Measurements from ENCODE around the gene ZSWIM7.
A peak's percentile ranks its signal among the peaks of the same experiment; 100 is the strongest.

ZSWIM7 gene

DNA sequence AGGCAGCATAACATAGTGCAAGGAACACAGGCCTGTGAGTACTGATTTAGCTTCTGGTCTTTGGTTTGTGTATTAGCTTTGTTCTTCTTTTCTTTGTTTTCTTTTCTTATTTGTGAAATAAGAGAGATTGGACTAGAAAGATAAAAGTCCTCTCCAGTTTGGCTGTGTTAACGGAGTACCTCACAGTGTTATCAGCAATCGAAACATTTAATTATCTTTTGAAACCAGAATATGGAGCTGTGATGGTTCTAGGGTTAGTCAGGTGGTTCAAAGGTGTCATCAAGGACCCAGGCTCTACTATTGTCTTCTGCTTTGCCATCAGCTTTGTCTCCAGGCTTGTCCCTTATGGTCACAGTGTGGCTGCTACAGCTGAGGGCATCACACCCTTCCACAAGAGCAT, 29.0 kb downstream of the ZSWIM7 start:
- DNase-seq (ENCODE audit: low read depth) = no peak
- Histone ChIP-seq H3K36me3 (ENCODE audit: control insufficient read depth, insufficient read depth, low read length, severe bottlenecking) (peaks cover 6% of the 10 kb centered on the region), H3K4me1 (ENCODE audit: control insufficient read depth, insufficient read depth, low read length) (peaks cover 10% of the 10 kb centered on the region), H3K27me3 (replicated peaks; ENCODE audit: control insufficient read depth, insufficient read depth, low read length) (no peaks in the 10 kb centered on the region), H3K9ac (ENCODE audit: low read length) (no peak overlapping the region), H3K4me3 (ENCODE audit: low read length) (no peak overlapping the region), H3K9me3 (ENCODE audit: control insufficient read depth, low read length) (no peaks in the 10 kb centered on the region)

DNA sequence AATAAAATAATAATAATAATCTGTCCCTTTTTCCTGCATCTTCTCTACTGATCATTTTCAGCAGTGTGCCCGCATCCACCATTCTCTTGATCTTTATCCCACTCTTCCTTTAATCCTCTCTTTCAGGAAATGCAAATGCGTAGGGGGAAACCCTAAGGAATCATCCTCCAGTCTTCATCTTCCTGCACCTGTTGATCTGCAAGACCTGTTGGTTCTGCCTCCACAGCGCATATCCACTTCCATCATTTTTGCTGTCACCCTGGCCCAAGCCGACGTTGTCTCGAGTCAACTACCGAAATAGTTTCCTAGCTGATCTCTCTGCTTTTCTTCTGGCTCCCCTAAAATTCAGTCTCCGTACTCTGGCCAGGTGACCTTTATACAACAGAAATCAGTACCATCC, 30.0 kb downstream of the ZSWIM7 start:
- H3K4me1 ChIP-seq (ENCODE audit: control insufficient read depth, insufficient read depth, low read length) = peaks cover 10% of the 10 kb centered on the region
- peaks cover under 1% of the 10 kb centered on the region for H3K36me3 ChIP-seq (ENCODE audit: control insufficient read depth, insufficient read depth, low read length, severe bottlenecking)
- no peaks in the 10 kb centered on the region for H3K9me3 ChIP-seq (ENCODE audit: control insufficient read depth, low read length)
- no peak for DNase-seq (ENCODE audit: low read depth)
- H3K4me3 ChIP-seq (ENCODE audit: low read length) = no peak overlapping the region
- H3K9ac ChIP-seq (ENCODE audit: low read length) = no peak overlapping the region
- H3K27me3 ChIP-seq (replicated peaks; ENCODE audit: control insufficient read depth, insufficient read depth, low read length) = no peaks in the 10 kb centered on the region

DNA sequence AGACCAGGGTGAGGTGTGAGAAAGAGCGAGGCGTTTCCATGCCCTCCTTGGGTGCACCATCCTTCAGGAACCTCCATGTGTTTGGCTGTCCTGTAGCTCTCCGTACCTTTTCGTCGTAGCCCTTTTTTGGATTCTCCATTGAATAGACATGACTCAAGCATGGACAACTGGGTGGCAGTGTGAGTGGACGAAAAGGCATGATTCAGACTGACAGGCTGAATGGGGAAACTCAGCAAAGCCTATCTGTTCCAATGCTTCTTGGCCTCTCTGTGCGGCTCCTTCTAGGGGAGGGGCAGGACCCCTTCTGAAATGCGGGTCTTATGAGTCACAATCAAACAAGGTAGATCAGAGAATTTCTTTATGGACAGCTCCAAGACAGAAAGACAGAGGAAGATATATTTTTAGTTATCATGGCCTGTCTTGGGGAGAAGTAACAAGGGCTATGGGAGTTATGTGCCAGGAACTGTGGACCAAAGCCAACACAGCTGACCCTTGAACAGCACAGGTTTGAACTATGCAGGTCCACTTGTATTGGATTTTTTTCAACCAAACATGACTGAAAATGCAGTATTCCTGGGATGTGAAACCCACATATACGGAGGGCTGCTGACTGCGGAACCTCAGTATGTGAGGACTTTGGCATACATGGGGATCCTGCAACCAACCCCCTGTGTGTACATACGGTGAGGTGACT, 31.7 kb downstream of the ZSWIM7 start:
- Histone ChIP-seq H3K9ac (ENCODE audit: low read length) (no peak overlapping the region), H3K4me1 (ENCODE audit: control insufficient read depth, insufficient read depth, low read length) (peaks cover 10% of the 10 kb centered on the region), H3K4me3 (ENCODE audit: low read length) (no peak overlapping the region), H3K36me3 (ENCODE audit: control insufficient read depth, insufficient read depth, low read length, severe bottlenecking) (no peaks in the 10 kb centered on the region), H3K9me3 (ENCODE audit: control insufficient read depth, low read length) (no peaks in the 10 kb centered on the region), H3K27me3 (replicated peaks; ENCODE audit: control insufficient read depth, insufficient read depth, low read length) (no peaks in the 10 kb centered on the region)
- no peak for DNase-seq (ENCODE audit: low read depth)

- DNase-seq (ENCODE audit: low read depth) = no peak
- Histone ChIP-seq H3K4me1 (ENCODE audit: control insufficient read depth, insufficient read depth, low read length) (peaks cover 9% of the 10 kb centered on the region), H3K36me3 (ENCODE audit: control insufficient read depth, insufficient read depth, low read length, severe bottlenecking) (no peaks in the 10 kb centered on the region), H3K27me3 (replicated peaks; ENCODE audit: control insufficient read depth, insufficient read depth, low read length) (no peaks in the 10 kb centered on the region), H3K4me3 (ENCODE audit: low read length) (no peak overlapping the region), H3K9me3 (ENCODE audit: control insufficient read depth, low read length) (no peaks in the 10 kb centered on the region), H3K9ac (ENCODE audit: low read length) (no peak overlapping the region)
Measured at GRCh38 chr17:15966879-15967248, 32.6 kb downstream of the ZSWIM7 start.

DNA sequence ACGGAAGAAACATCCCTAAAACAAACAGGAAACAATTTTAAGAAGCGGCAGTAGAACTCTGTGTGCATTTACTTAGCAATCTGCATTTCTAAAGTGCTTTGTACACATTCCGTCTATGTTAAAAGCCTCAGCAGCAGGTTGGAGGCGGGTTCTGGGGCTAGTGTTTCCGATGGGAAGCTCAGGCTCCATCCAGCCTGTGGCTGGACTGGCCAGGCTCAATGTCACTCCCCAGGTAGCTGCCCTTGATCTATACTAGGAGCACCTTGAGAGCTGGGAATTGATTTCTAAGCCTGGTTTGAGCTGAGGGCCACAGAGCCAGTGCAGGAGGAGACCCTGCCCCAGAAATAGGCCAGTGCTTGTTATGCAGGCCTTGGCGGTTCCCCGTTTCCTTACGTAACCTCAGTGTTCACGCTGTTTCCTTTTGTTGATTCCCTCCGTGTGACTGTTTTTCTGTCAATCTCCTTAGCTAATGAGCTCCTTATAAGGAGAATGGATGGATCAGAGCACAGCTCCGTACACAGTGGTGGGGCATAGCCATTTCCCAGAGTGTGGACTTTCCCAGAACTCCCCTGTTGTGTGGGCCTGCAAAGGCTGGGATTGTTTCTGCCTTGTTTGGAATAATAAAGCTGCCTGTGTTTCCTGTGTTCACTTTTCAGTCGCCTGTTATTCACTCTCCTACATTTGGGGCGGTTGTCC, 33.2 kb downstream of the ZSWIM7 start:
- Histone ChIP-seq H3K4me1 (ENCODE audit: control insufficient read depth, insufficient read depth, low read length) (peaks cover 9% of the 10 kb centered on the region), H3K36me3 (ENCODE audit: control insufficient read depth, insufficient read depth, low read length, severe bottlenecking) (no peaks in the 10 kb centered on the region), H3K4me3 (ENCODE audit: low read length) (no peak overlapping the region), H3K9ac (ENCODE audit: low read length) (no peak overlapping the region), H3K27me3 (replicated peaks; ENCODE audit: control insufficient read depth, insufficient read depth, low read length) (no peaks in the 10 kb centered on the region), H3K9me3 (ENCODE audit: control insufficient read depth, low read length) (no peaks in the 10 kb centered on the region)
- DNase-seq (ENCODE audit: low read depth) = no peak

DNA sequence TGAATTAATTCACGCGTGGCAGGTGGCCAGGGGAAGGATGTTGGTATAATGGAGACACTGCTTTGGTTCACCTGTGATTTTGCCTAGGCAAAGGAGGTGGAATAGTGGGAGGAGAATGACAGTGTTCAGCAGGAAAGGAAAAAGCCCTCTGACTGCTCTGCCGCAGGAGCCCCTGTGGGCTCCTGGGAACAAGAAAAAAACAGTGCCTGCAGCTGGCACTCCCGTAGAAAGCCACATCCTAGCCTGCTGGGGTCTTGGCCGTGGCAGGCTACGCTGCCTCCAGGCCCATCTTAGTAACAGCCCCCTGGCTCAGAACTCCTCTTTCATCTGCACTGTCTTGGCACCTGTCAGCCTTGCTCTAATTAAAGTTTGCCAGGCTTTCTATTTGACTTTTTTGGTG, 34.0 kb downstream of the ZSWIM7 start:
- Histone ChIP-seq H3K9ac (ENCODE audit: low read length) (no peak overlapping the region), H3K9me3 (ENCODE audit: control insufficient read depth, low read length) (no peaks in the 10 kb centered on the region), H3K4me1 (ENCODE audit: control insufficient read depth, insufficient read depth, low read length) (peaks cover 9% of the 10 kb centered on the region), H3K27me3 (replicated peaks; ENCODE audit: control insufficient read depth, insufficient read depth, low read length) (no peaks in the 10 kb centered on the region), H3K36me3 (ENCODE audit: control insufficient read depth, insufficient read depth, low read length, severe bottlenecking) (no peaks in the 10 kb centered on the region), H3K4me3 (ENCODE audit: low read length) (no peak overlapping the region)
- no peak for DNase-seq (ENCODE audit: low read depth)

- H3K9ac ChIP-seq (ENCODE audit: low read length) = no peak overlapping the region
- H3K36me3 ChIP-seq (ENCODE audit: control insufficient read depth, insufficient read depth, low read length, severe bottlenecking) = no peaks in the 10 kb centered on the region
- H3K9me3 ChIP-seq (ENCODE audit: control insufficient read depth, low read length) = no peaks in the 10 kb centered on the region
- H3K27me3 ChIP-seq (replicated peaks; ENCODE audit: control insufficient read depth, insufficient read depth, low read length) = no peaks in the 10 kb centered on the region
- H3K4me1 ChIP-seq (ENCODE audit: control insufficient read depth, insufficient read depth, low read length) = peaks cover 18% of the 10 kb centered on the region
- H3K4me3 ChIP-seq (ENCODE audit: low read length) = no peak overlapping the region
- DNase-seq (ENCODE audit: low read depth) = no peak
Measured at GRCh38 chr17:15963670-15964110, 35.8 kb downstream of the ZSWIM7 start.

DNA sequence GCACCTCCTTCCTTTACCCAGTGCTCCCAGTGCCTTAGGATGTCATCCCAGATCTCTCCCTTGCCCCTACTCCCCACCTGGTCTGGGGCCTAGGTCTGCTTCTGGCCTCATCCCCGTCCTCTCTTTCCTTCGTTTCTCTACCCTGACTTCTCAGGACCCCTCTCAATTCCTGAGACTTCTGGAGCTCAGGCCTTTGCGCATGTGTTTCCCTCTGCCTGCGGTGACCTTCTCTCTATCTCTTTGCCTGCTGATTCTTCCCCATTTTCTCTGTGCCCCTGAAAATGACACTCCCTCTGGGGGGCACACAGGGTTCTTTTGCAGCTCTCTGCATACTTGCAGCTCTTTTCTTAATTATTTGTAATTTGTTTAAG, 41.0 kb downstream of the ZSWIM7 start:
- DNase-seq (ENCODE audit: low read depth) = no peak
- Histone ChIP-seq H3K9me3 (ENCODE audit: control insufficient read depth, low read length) (no peaks in the 10 kb centered on the region), H3K9ac (ENCODE audit: low read length) (peak overlapping the region; percentile 79), H3K4me1 (ENCODE audit: control insufficient read depth, insufficient read depth, low read length) (peaks cover 23% of the 10 kb centered on the region), H3K27me3 (replicated peaks; ENCODE audit: control insufficient read depth, insufficient read depth, low read length) (no peaks in the 10 kb centered on the region), H3K4me3 (ENCODE audit: low read length) (peak overlapping the region; percentile 63), H3K36me3 (ENCODE audit: control insufficient read depth, insufficient read depth, low read length, severe bottlenecking) (no peaks in the 10 kb centered on the region)

DNA sequence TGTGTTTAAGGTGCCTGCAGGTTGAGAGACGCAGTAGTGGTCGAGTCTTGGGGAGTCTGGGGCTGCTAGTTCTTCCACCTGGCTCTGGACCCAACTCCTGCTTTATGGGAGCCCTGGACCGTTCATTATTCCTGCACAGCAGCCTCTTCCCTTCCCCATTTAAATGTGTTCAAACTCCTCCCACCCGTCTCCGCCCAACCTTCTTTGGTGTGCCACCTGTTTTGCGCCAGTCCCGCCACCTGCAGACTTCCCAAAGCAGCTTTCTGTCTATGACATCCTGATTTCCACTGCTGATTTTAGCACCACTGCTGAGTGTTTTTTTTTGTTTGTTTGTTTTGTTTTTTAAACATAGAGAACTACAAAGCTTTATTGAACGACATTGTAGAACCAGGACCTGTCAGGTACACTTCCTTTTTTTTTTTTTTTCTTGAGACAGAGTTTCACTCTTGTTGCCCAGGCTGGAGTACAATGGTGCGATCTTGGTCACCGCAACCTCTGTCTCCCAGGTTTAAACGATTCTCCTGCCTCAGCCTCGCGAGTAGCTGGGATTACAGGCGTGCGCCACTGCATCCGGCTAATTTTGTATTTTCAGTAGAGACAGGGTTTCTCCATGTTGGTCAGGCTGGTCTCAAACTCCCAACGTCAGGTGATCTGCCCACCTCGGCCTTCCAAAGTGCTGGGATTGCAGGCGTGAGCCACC, 41.7 kb downstream of the ZSWIM7 start:
- Histone ChIP-seq H3K9ac (ENCODE audit: low read length) (no peak overlapping the region), H3K4me3 (ENCODE audit: low read length) (no peak overlapping the region), H3K9me3 (ENCODE audit: control insufficient read depth, low read length) (no peaks in the 10 kb centered on the region), H3K4me1 (ENCODE audit: control insufficient read depth, insufficient read depth, low read length) (peaks cover 25% of the 10 kb centered on the region), H3K27me3 (replicated peaks; ENCODE audit: control insufficient read depth, insufficient read depth, low read length) (no peaks in the 10 kb centered on the region), H3K36me3 (ENCODE audit: control insufficient read depth, insufficient read depth, low read length, severe bottlenecking) (no peaks in the 10 kb centered on the region)
- DNase-seq (ENCODE audit: low read depth) = no peak

DNA sequence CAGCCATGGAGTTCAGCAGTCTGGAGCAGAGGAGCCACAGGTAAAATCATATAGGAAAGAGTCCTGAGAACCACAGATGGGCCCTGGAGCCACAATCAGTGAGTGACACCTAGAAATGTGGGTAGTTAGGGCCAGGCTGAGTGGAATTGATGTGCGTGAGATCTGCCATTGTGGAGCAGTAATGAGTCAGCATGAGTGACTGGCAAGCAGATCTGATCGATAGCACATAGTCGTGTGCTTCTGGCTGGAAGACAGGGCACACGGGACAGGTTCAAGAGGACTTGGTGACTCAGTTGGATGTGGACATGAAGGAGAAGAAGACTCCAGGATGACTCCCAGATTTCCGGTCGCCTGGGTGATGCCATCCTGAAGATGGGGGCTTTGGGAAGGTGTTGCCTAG, 42.3 kb downstream of the ZSWIM7 start:
- no peak overlapping the region for H3K9ac ChIP-seq (ENCODE audit: low read length)
- H3K9me3 ChIP-seq (ENCODE audit: control insufficient read depth, low read length) = no peaks in the 10 kb centered on the region
- peaks cover 25% of the 10 kb centered on the region for H3K4me1 ChIP-seq (ENCODE audit: control insufficient read depth, insufficient read depth, low read length)
- H3K4me3 ChIP-seq (ENCODE audit: low read length) = no peak overlapping the region
- no peak for DNase-seq (ENCODE audit: low read depth)
- no peaks in the 10 kb centered on the region for H3K27me3 ChIP-seq (replicated peaks; ENCODE audit: control insufficient read depth, insufficient read depth, low read length)
- H3K36me3 ChIP-seq (ENCODE audit: control insufficient read depth, insufficient read depth, low read length, severe bottlenecking) = no peaks in the 10 kb centered on the region

- peaks cover 25% of the 10 kb centered on the region for H3K4me1 ChIP-seq (ENCODE audit: control insufficient read depth, insufficient read depth, low read length)
- no peak overlapping the region for H3K9ac ChIP-seq (ENCODE audit: low read length)
- no peaks in the 10 kb centered on the region for H3K36me3 ChIP-seq (ENCODE audit: control insufficient read depth, insufficient read depth, low read length, severe bottlenecking)
- H3K27me3 ChIP-seq (replicated peaks; ENCODE audit: control insufficient read depth, insufficient read depth, low read length) = no peaks in the 10 kb centered on the region
- no peak overlapping the region for H3K4me3 ChIP-seq (ENCODE audit: low read length)
- no peak for DNase-seq (ENCODE audit: low read depth)
- H3K9me3 ChIP-seq (ENCODE audit: control insufficient read depth, low read length) = no peaks in the 10 kb centered on the region
Measured at GRCh38 chr17:15955793-15956541, 43.5 kb downstream of the ZSWIM7 start.
